Retinal pigment epithelial cell (primary cell): ENCODE measurements around the gene CABP2.

Experiments used
- DNase-seq: peaks from one replicate; pipeline ENCODE4 v3.0.0-alpha.2; 2010; ENCODE audit warnings: low read depth
- H3K4me3 ChIP-seq: 2 replicates; pipeline ENCODE4 v1.5.1; 2011; ENCODE audit warnings: mild to moderate bottlenecking, low read length, control low read depth, moderate library complexity
- CTCF ChIP-seq: conservative IDR thresholded peaks from 2 replicates; pipeline ENCODE4 v1.5.1; 2011; ENCODE audit warnings: low read depth, low read length, control low read depth, inconsistent platforms

Gene CABP2

GRCh38 chr11:67498544-67498972, 24.7 kb downstream of the CABP2 start:
- TF ChIP-seq CTCF, result no peak
- H3K4me3 ChIP-seq, result no peak overlapping the region
- DNase-seq, result no peak

GRCh38 chr11:67497656-67498291, 25.5 kb downstream of the CABP2 start:
- no peak for TF ChIP-seq CTCF
- H3K4me3 ChIP-seq, result no peak overlapping the region
- DNase-seq, result no peak

GRCh38 chr11:67496113-67496512, 27.1 kb downstream of the CABP2 start:
- no peak for TF ChIP-seq CTCF
- no peak for DNase-seq
- no peak overlapping the region for H3K4me3 ChIP-seq

- no peak overlapping the region for H3K4me3 ChIP-seq
- TF ChIP-seq CTCF, result no peak
Observed at GRCh38 chr11:67495234-67496005, 27.8 kb downstream of the CABP2 start.

GRCh38 chr11:67494371-67495233, 28.6 kb downstream of the CABP2 start:
- no peak for TF ChIP-seq CTCF
- no peak for DNase-seq
- H3K4me3 ChIP-seq, result no peak overlapping the region

More at GRCh38 chr11:67495234-67496005, 27.8 kb downstream of the CABP2 start:
- DNase-seq, result no peak

- no peak for DNase-seq
- no peak for TF ChIP-seq CTCF
- no peak overlapping the region for H3K4me3 ChIP-seq
Observed at GRCh38 chr11:67493548-67494370, 29.5 kb downstream of the CABP2 start.
